HG02852 (cell line): ENCODE data around the gene MRPL4.

ENCODE experiments used
- ATAC-seq: cut with Tn5 transposase; IDR thresholded peaks from one replicate; pipeline ENCODE4 v1.9.1; 2021; ENCODE audit warnings: mild to moderate bottlenecking, moderate library complexity; ENCODE audit not compliant: unreplicated experiment

The MRPL4 gene

GRCh38 chr19:10309423-10309822 is 57.4 kb downstream of the MRPL4 start, which contains the start of gene ZGLP1:
Gene ZGLP1 (minus strand): TSS chr19:10309815.
- ATAC-seq, result no peak
